HG02588 (cell line): ENCODE measurements around the gene NGEF.

ENCODE experiments used
- ATAC-seq: cut with Tn5 transposase; IDR thresholded peaks from one replicate; pipeline ENCODE4 v1.9.1; 2021; ENCODE audit warnings: mild to moderate bottlenecking, moderate library complexity; ENCODE audit not compliant: unreplicated experiment

The NGEF gene

DNA sequence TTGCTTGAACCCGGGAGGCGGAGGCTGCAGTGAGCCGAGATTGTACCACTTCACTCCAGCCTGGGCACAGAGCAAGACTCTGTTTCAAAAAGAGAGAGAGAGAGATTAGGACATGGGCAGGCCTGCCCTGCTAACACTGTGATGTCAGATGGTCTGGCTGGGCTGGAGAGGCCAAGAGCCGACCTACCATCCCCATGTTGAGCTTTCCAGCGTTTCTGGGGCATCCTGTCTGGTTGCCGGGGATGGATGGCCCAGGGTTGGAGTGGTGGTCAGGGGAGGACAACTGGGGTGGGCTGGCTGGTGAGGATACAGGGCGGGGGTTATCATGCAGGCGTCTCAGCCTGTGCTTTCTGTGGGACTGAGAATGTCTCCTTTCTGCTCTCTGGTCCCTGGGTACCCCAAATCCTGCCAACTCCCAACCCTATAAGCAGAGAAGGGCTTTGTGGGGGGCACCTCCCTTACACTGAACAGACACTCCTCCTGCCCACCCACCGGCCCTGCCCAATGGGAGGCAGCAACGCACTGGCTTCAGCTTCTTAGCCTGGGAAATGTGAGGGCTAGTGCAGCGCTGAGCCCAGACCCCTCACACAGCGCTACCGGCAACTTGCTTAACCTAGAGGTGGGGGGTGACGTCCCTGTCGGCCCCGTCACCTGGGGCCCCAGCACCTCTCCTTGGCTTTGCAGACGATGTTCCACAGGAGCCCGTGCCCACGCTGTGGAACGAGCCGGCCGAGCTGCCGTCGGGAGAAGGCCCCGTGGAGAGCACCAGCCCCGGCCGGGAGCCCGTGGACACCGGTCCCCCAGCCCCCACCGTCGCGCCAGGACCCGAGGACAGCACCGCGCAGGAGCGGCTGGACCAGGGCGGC is 137.6 kb downstream of the NGEF start:
- ATAC-seq = no peak

DNA sequence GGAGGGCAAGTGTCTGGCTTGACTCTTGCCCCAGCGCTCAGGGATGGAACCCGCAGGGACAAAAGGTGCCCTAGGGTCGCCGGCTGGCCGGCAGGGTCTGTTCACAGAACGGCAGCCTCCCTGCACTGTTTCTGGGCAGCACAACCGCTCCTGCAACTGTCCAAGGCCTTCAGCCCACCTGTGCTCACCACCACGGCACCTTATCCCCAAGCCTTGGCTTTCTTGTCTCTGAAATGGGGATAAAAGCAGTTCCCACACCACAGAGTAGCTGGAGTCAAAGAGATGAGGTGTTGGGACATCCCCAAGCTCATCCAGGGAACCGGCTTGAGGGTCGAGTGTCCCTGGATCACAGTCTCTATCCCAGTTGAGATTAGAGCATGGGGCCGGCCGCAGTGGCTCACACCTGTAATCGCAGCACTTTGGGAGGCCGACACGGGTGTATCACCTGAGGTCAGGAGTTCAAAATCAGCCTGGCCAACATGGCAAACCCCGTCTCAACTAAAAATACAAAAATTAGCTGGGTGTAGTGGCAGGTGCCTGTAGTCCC is 138.3 kb downstream of the NGEF start:
- no peak for ATAC-seq

GRCh38 chr2:232873909-232874641 is 139.0 kb downstream of the NGEF start:
- no peak for ATAC-seq

DNA sequence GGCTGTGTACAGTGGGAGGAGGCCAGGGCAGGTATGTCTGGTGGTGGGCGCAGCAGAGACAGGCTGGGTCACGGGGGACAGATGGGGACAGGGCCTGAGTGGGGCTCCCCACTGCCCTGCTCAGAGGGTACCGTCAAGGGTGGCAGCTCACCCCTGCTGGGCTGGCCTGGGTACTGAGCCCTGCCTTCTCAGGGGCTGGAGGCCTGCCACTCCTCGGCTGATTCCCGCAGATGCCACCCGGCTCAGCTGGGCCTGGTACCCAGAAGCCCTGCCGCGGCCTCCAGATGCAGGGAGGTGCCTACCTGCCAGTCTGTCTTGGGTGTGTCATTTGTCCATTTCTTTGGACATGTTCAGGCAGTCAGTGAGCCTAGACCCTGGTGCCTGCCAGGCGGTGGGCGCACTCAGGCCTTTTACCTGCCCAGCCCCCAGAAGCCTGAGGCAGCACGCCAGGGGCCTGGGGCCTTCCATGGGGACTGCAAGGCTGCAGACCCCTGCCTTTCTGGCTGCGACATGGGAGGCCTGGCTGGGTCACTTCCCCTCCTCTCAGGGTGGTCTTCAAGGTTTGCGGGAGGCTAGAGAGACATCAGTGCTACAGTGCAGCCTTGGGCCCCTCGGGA is 139.7 kb downstream of the NGEF start:
- ATAC-seq = no peak

DNA sequence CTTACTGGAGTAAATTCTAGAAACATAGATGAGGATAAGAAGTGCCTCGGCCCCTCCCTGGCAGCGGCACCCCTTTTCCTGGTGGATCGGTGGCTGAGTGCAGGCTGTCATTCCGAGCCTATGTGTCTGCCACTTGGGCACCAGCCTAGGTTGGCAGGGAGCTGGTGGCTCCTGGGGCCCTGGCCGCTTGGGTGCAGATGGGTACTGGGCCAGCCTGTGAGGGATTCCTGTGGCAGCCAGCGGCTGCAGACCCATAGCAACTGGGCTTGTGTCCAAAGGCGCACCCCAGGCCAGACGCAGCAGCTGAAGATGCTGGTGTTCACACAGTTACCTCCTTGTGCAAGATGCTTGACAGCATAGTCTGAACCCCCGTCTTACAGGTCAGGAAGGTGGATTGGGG is 140.2 kb downstream of the NGEF start:
- no peak for ATAC-seq

DNA sequence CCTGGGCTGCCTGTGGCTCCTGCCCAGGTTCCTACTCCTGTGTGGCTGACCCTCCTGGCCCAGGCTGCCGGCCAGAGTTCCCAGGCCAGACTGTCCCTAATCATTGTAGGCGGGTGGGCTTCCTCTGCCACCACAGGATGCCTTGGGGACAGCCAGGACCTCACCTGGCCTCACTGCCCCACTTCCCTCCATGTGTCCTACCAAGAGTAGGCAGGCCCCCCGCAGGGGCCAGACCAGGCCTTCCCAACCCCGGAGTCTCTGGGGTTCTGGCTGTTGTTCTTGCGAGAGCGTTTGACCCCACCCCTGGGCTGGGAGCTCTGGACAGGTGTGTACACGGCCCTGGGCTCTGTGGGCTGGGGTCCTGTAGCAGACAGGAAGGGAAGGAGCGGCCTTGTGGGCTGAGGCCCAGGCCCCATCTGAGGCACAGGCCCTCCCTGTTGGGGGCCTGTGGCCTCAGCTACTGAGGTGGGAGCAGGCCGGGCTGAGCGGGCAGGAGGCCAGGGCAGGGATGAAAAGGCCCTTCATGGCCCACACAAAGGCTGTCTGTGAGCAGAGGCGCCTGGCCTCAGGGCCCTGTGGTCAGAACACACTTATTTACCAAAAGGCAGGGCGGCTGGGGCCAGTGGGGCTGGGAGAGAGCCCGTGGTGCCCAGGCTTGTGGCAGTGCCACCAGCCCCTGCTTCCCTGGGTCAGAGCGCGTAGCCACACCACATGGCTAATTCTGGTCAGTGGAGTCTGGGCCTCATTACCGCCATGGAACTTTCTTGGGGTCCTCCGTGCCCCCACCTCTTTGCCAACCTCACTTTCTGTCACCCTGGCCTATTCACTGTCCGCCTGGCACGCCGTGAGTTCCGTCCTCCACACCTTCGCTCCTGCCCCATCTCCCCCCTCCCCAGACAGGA is 141.0 kb downstream of the NGEF start:
- no peak for ATAC-seq

DNA sequence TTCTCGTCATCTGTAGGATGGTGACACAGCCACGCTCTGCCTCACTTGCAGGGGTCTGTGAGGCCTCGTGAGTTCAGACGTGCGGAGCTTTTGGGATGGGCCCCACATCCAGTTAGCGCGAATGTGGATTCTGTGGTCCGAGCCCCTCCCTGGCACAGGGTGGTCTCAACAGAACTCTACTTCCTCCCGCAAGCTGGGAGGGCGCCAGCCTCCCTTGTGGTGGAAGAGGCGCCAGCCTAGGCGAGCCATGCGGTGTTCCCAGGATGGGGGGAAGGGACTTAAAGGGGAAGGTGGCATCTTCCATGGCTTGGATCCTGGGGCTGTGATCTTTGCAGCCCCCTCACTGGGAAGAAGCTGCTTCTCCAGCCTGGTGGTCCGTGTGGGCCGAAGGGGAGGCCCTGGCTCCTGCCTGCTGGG is 141.6 kb downstream of the NGEF start:
- ATAC-seq = no peak

- ATAC-seq = no peak
Measured at GRCh38 chr2:232870766-232871371, 142.2 kb downstream of the NGEF start.

GRCh38 chr2:232870018-232870765 is 142.9 kb downstream of the NGEF start, which contains the start of gene SNORC:
Gene SNORC (plus strand): TSS chr2:232870264. CDS start chr2:232870342, 78 bp downstream.
- no peak for ATAC-seq

DNA sequence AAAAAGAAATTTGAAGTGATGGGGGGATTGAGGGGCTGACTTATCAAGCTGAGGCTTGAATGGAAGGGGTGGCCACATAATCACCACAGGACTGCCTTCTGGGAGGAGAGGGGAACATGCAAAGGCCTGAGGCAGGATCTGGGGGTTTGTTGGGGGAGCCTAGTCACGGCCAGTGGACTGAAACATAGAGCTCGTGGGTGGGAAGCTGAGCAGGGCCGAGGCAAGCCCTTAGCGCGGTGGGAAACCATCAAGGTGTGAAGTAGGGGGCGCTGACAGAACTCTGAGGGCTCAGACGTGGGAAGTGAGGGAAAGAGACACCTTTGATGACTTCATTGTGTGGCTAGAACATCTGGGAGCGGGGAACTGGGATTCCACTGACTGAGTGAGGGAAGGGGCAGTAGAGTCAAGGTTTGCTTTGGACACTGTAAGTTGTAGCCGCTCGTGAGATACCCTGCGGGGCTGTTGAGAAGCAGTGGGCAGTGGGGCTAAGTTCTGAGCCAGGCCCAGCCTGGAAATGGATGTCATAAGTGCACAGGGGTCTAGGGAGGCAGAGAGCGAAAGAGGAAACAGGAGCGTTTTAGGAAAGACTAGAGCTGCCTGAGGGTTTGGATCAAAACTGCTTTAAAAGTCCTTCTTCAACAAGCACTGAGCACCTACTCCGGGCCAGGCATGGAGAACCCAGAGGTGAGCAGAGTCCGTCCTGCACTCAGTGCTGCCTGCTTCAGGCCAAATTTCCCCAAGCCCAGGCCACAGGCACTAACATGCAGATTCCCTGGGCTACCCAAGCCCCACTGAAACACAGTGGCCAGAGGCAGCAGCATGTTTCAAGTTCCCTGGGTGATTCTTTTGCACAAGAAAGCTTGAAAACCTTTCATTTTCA is 143.7 kb downstream of the NGEF start:
- no peak for ATAC-seq

DNA sequence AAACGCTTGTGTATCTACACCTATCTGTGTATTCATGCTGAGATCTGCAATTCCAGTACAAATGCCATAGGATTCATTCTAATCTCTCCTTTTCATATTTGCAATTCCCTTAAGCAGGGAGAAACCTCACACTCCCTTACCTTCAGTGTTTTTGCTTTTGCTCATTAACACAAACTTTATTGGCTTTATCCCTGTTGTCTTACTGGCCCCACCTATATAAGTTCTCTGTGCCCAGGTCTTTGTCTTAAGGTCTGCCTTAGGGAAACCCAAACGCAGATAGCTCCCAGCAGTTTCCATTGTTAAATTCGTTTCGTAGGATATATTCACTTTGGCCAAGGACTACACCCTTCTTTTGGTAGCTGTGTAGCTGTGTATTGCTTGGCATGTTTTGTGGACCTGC is 147.0 kb downstream of the NGEF start:
- ATAC-seq = no peak

DNA sequence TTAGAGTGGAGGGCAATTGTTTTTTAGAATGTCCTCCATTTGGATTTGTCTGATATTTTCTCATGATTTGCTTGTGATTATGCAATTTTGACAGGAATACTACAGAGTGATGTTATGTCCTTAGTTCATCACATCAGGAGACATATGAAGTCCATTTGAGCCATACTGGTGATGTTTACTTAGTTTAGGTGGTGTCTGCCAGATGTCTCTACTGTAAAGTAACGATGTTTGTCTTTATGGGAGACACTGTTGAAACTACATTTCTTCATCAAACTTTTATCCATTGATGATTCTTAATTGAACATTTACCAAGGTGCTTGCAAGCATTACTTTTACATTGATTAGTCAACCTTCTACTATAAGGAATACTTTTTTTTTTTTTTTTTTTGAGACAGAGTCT is 147.9 kb downstream of the NGEF start:
- ATAC-seq = no peak

- ATAC-seq = no peak
Measured at GRCh38 chr2:232863996-232864395, 149.1 kb downstream of the NGEF start.

DNA sequence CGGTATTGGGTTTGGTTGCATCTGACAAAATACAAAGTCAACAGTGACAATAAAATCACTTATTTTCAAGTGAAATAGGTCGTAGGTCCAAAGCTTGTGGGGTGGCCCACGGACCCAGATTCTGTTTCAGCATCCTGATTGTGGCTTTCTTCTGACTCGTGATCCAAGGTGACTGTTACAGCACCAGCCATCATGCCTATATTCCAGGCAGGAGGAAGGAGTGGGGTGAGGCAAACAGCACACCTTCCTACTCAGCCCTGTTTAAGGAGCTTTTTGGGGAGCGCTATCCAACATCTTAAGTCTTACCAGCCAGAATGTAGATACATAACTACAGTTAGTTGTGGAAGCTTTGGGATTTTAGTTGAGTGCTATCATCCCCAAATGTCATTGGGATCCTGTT is 151.7 kb downstream of the NGEF start:
- ATAC-seq = no peak

DNA sequence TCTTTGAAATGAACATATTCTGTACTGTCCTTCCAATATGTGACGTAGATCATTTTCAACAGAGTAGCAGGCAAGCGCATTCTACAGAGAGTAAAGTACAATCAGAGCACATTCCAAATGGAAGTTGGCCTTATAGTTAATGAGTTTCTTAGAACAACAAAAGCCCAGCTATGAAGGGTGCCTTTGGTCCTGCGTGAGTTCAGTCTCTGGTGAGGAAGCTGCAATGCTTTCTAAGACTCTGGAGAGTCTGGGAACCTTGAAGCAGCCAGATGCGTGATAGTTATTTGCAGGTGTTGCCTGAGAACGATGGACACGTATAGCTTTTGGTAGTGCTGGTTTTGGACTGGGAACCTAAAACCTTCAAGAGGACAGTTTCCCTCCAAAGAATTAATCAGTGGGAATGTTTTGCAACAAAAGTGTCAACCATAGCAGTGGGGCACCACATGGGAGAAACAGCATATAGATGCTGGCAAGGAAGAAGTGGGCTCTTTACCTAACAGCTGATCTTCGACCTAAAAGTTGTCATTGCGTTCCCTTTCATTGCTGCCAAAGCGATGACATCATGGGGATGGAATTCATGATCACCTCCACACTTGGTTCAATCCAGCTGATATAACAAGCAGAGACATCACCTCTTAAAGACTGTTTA is 152.3 kb downstream of the NGEF start:
- ATAC-seq = no peak

- ATAC-seq = no peak
Measured at GRCh38 chr2:232859385-232859916, 153.6 kb downstream of the NGEF start.

GRCh38 chr2:232857158-232857563 is 155.9 kb downstream of the NGEF start:
- ATAC-seq = no peak

DNA sequence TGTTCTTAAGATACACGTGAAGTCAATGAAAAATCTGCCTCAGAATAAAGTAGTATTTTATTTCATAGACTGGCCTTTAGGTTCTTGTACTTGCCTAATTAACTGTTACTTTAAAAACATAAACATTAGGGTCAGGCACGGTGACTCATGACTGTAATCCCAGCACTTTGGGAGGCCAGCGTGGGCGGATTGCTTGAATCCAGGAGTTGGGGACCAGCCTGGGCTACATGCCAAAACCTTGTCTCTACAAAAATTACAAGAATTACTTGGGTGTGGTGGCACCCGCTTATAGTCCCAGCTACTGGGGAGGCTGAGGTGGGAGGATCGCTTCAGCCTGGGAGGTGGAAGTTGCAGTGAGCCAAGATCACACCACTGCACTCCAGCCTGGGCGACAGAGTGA is 159.0 kb downstream of the NGEF start:
- no peak for ATAC-seq
